Measurements from ENCODE around the gene BMI1.
"Not testable (repeated sequence)": the region's sequence is repeated elsewhere in the genome, so short reads cannot be mapped to it uniquely, and the experiment has no call there.

BMI1 gene

DNA sequence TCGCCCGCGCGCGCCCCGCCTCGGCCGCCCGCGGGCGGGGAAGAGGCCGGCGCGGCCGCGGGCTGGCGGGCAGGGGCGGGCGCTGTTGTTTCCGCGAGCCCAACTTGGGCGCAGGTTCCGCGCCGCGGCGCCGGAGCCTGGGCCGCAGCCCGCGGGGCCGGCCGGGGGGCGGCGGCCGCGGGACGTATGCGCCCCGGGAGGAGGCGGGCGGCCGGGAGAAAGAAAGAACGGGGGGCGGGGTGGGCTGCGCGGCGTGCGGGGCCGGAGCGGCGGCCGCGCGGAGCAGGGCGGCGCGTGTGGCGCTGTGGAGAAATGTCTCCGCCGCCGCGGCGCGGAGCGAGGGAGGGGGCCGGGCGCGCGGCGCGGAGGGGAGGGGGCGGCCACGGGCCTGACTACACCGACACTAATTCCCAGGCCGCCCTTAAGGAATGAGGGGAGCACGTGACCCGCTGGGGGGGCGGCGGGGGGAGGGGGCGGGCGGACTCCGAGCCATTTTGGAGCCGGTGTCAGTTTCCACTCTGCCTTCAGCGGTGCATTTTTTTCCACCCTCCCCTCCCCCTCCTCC is at the start of gene BMI1:
Gene BMI1, plus strand, starts transcription at position 509 of the 565 bp plus-strand sequence. CDS start 5,351 bp downstream, outside the sequence.
- DNase-seq, result peak; percentile 59

GRCh38 chr10:22271786-22272185 is 49.1 kb upstream of the BMI1 start:
- no peak for DNase-seq

DNA sequence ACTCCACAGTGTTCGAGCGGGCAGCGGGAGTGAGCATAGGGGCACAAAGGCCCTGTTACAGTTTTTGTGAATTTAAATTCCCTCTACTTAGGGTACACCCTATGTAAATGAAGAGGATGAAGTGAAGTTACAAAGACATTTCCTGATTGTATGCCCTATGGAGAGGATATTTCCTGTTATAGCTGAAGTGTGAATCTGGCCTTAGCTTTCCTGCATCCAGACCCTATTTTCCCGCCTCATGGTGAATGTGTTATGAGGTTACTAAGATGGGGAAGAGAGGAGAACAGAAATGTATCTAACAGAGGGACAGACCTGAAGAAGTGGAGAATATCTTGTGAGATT is 42.5 kb upstream of the BMI1 start:
- DNase-seq, result no peak

- DNase-seq, result no peak
Observed at GRCh38 chr10:22280078-22280477, 40.8 kb upstream of the BMI1 start.

DNA sequence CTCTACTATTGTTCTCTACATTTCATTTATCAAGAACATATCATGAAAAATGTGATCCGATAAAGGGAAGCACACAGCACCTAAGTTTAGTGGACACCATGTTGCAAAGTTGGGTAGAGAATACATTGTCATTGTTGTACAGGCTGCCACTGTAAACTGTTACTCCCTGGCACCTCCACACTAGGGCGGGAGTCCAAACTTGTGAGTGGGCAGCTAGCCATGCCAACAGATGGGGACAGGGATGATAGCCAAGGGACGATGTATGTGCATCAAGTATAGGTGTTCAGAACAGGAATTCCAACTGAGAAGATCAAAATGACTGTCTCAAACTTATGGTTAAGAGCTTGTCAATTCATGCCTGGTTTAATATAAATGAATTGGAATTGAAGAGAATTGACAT is 35.8 kb upstream of the BMI1 start:
- DNase-seq, result no peak

GRCh38 chr10:22293747-22294404 is 27.0 kb upstream of the BMI1 start:
- no peak for DNase-seq

GRCh38 chr10:22294694-22295093 is 26.2 kb upstream of the BMI1 start:
- peak; percentile 31 for DNase-seq

GRCh38 chr10:22301193-22301592 is 19.7 kb upstream of the BMI1 start:
- DNase-seq, result no peak

DNA sequence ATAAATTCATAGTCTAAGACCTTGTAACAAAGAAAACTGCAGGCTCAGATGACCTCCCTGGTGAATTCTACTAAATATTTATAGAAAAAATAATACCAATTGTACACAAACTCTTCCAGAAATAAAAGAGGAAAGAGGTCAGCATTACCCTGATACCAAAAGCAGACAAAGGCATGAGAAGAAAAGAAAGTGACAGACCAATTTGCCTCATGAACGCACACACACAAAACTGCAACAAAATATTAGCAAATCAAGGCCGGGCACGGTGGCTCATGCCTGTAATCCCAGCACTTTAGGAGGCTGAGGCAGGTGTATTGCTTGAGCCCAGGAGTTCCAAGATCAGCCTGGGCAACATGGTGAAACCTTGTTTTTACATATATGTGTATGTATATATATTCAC is 17.4 kb upstream of the BMI1 start:
- DNase-seq, result no peak

DNA sequence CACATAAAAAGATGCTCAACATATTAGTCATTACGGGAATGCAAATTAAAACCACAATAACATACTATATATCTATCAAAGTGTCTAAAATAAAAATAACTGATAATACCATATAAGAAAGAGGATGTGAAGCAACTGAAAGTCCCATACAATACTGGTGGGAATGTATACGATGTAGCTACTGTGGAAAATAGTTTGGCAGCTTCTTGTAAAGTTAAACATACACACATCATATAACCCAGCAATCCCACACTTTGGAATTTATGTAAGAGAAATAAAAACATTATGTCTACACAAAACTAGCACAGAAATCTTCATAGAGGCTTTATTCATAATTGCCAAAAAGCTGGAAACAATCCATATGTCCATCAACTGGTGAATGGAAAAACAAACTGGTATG is 15.2 kb upstream of the BMI1 start:
- no peak for DNase-seq

DNA sequence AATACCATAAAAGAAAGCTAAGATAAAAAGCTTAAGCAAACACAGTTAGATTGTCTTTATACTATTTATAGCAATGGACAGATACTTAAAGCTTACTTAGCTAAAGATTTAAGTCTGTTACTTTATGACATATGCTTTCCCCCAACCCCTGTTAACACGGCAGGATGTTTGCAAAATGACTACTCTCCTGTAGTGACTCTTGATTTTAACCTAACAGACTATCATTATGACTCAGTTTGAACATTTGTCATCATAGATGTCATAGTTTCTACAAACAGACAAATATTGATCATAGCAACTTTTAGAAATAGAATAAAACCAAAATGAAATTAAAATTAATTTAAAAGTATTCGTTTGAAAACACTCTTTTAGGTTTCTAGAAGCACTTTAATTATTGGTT is 12.5 kb upstream of the BMI1 start:
- no peak for DNase-seq

GRCh38 chr10:22309180-22310000 is 11.5 kb upstream of the BMI1 start:
- no peak for DNase-seq

GRCh38 chr10:22310012-22310411 is 10.9 kb upstream of the BMI1 start:
- DNase-seq, result not testable (repeated sequence)

- no peak for DNase-seq
Observed at GRCh38 chr10:22310928-22311327, 10.0 kb upstream of the BMI1 start.

DNA sequence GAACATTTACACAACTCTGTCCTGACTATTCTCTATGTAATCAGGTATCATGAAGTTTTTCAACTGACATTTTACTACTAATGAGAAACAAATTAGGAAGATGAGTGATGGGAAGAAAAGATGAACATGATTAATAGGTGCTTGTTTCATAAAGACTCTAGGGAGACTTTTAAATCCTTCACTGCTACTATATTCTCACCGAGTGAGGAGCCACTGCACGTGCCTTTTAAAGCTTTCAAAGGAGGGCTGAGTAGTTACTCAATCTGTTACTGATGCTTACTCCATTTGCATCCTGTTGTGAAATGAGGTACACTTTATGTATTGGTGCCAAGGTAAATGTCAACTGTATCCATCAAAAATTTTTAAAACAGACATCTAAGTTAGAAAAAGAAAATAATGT is 6.0 kb upstream of the BMI1 start:
- DNase-seq, result no peak

- no peak for DNase-seq
Observed at GRCh38 chr10:22315455-22316285, 5.2 kb upstream of the BMI1 start.

DNA sequence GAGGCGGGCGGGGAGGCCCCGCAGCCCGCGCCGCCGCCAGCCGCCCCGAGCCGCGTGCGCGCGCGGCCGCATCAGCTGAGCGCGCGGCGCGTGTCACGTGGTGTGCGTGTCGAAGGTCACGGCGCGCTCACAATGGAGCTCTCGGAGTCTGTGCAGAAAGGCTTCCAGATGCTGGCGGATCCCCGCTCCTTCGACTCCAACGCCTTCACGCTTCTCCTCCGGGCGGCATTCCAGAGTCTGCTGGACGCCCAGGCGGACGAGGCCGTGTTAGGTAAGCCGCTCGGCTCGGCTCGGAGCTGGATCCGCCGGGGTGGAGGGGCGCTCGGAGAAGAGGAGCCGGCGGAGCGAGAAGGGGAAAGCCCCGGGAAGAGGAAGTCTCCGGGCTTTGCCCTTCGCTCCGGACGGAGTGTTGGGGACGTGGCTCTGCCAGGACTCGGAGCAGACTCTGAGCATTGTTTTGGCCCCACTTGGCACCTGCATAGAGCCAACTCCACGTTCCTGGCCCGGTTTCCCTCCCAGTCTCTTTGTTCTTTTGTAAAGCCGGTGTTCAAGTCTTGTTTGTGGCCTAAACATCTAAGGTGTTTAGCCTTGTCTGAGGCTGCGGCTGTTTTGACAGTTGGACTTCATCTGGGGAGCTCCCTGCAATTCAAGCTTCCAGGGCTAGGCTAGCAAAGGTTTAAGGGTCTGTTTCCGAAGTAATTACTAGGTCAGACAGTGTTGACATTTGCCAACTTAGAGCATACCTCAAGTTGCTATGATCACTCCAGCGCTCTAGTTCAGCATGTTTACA is 4.4 kb upstream of the BMI1 start, which contains the start of gene COMMD3:
Gene COMMD3, plus strand, starts transcription at position 103 of the 790 bp plus-strand sequence. Its CDS starts 30 bp downstream, at position 133.
- DNase-seq, result peak; percentile 63

DNA sequence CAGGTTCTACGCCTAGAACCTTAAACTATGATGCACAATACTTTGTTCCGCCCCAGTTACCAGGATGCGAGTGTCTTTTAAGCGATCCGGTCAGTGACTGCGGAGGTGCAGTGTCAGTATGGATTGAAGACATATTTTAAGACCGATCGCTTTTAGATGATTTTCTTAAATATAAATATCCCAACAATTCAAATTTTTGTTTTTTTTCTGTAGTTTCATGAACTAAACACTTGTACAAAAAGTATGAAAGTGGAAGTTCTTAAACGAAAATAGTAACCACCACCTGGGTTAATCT is 3.9 kb upstream of the BMI1 start:
- no peak for DNase-seq

DNA sequence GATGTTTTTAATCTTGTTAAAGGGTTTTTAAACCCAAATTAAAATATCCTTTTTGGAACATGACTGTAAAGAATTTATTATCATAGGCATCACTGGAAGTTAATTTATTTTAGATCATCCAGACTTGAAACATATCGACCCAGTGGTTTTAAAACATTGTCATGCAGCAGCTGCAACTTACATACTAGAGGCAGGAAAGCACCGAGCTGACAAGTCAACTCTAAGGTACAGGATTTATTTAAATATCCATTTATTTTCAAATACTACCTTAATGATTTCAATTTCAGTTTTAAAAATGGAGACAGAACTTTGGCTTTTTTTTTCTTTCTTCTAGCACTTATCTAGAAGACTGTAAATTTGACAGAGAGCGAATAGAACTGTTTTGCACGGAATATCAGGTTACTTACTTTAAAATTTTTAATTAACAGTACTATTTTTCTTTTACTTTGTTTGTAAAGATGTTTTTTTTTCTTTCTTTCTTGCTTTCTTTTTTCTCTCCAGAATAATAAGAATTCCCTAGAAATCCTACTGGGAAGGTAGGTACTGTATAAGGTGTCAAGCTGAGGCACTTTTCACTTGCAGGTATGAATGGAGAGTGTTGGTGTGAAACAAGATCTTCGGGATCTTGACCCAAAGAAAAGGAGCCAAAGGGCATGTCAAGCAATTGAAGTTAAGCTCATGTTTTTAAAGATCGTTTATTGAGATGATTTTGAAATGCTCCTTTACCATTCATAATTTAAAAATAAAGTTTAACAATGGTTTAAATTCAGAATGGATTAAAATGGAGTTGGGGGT is 2.9 kb upstream of the BMI1 start:
- DNase-seq, result no peak

- no peak for DNase-seq
Observed at GRCh38 chr10:22318772-22319171, 2.1 kb upstream of the BMI1 start.

GRCh38 chr10:22319547-22319979 is 1.3 kb upstream of the BMI1 start:
- DNase-seq, result no peak
